Endometrial microvascular endothelial cells (primary cell): ENCODE results near the gene LANCL2. TPM values are rescaled to one million over a fixed set of nuclear protein-coding genes. Genes with fewer than 3 reads are reported as not detected.
"Not testable (repeated sequence)": the region's sequence is repeated elsewhere in the genome, so short reads cannot be mapped to it uniquely, and the experiment has no call there.

Source experiments
- in situ Hi-C: cut with HindIII; loops from 2 replicates; pipeline ENCODE4 v1.10.0; 2017; ENCODE audit warnings: low sequenced_read_pairs, low pct_unique_long_range_greater_than_20kb; ENCODE audit errors: inconsistent ontology term
- total RNA-seq: library from RNA; depleted of rRNA; stranded (reverse); fragments of >200 nt; gene quantifications from one replicate; pipeline ENCODE4 v1.2.3, GENCODE V29; 2015; ENCODE audit errors: inconsistent ontology term

LANCL2 gene
- total RNA-seq, 1 donor from 2014 or later = 21.8 TPM

GRCh38 chr7:55449205-55449991 is 84.3 kb downstream of the LANCL2 start:
- in situ Hi-C loops = no loop called here

- in situ Hi-C loops = no loop called here
Measured at GRCh38 chr7:55449992-55450535, 84.9 kb downstream of the LANCL2 start.

DNA sequence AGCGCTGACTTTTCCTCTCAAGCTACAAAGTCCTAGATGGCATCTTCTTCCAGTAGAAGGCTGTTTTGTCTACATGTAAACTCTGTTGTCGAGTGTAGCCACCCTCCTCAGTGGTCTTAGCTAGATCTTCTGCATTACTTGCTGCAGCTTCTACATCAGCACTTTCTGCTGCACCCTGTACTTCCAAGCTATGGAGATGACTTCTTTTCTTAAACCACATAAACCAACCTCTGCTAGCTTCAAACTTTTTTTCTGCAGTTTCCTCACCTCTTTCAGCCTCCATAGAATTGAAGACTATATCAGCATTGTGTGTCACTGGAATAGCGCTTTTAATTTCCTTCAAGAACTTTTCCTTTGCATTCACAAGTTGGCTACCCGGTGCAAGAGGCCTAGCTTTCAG is 87.8 kb downstream of the LANCL2 start:
- in situ Hi-C loops = no loop called here

- in situ Hi-C loops = no loop called here
Measured at GRCh38 chr7:55457801-55458200, 92.7 kb downstream of the LANCL2 start.

DNA sequence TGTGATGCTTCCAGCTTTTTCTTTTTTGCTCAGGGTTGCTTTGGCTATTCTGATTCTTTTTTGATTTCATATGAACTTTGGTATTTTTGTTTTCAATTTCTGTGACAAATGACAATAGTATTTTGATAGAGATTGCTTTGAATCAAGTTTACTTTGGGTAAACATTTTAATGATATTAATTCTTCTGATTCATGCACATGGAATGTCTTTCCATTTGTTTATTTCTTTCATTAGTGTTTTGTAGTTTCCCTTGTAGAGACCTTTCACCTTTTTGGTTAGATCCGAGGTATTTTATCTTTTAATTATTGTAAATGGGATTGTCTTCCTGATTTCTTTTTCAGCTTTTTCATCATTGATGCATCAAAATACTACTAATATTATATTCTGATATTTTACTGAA is 93.2 kb downstream of the LANCL2 start:
- in situ Hi-C loops = no loop called here

DNA sequence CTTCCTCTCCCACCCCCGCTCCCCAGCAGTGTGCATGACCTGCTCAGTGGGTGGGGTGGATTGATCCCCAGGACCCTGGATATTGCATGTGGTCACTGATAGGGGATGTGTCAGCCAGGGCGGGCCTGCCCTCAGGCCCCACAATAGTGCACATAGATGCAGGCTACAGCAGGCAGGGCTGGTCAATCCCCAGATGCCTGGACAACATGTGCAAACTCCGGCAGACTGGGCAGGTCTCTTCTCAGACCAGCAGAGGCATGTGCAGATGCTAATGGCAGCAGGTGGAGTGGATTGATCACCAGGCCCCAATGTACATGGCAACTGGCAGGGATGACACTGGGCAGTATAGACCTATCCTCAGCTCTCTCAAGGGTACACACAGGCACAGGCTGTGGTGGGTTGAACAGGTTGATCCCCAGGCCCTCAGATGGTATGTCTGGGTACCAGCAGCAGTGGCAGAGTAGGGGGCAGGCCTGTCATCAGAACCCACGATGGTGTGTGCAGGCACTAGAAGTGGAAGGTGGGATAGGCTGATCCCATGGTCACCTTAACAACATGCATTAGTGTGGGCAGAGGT is 98.6 kb downstream of the LANCL2 start:
- in situ Hi-C loops = no loop called here

DNA sequence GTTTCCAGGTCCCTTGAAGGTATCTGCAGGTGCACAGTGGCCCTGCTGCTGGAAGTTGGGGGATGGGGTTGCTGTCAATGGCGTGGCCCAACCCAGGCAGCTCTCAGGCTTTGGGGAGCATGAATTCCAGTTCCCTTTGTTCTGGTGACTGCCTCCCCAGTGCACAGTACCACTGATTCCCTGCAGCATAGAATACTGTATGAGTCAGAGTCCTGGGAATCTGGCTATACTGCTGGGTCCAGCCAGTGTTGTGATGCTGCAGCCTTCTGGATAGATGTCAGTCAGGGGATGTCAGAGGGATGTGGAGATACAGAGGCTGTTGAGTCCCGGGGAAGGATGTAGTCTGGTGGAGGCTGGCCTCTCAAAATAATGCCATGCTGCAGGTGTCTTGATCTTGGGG is 99.3 kb downstream of the LANCL2 start:
- in situ Hi-C loops = no loop called here

DNA sequence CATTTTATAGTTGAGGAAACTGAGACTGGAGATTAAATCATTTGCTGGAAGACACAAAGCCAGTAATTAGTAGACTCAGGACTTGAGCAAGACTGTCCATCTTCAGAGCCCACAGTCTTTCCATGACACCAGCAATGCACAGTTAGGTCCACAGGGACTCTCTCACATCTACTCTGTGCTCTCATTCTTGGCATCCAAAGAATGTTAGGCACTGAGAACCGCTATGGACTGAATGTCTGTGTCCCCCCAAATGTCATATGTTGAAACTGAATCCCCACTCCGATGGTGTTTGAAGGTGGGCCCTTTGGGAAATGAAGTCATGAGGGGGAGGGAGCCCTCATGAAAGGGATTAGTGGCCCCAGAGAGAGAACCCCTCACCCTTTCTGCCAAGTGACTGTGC is 100.6 kb downstream of the LANCL2 start:
- in situ Hi-C loops = no loop called here

DNA sequence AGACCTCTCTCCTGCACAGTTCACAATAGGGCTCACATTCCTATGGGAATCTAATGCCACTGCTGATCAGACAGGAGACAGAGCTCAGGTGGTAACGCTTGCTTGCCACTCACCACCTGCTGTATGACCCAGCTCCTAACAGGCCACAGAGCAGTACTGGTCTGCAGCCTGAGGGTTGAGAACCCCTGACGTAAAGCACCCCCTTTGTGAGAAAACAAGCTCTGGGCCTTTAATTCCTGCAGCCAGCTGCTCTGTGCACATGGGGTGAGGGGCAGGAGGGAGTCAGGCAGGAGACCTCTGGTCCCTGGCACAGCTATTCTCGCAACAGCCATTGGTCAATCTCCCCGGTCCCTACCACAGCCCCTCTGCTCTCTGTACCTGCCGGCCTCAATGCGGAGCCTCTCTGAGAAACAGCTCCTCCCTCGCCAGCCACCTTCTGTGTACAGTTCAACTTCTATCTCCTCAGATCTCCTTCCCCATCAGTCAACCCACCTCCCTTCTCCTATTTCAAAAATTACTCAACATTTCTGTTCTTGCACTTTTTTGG is 102.0 kb downstream of the LANCL2 start:
- in situ Hi-C loops = no loop called here

- in situ Hi-C loops = no loop called here
Measured at GRCh38 chr7:55468495-55468894, 103.4 kb downstream of the LANCL2 start.

DNA sequence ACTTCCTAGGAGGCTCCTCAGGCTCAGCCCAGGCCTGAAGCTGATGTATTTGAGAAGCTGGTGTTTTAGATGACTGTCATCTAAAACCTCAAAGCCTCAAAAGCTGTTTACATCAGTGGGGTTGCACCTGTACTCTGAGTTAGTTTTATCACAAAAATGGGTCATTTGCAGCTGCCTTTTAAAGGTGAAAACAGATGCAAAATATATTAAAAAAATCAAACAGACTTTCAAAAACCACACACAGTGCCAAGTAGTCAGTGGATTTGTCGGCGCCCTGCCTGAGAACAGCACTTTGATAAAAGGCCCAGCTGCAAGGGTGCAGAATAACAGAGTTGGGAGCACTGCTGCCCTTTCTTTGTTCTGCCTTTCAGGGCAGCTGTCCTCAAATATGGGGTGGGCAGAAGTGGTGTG is 104.1 kb downstream of the LANCL2 start:
- in situ Hi-C loops = no loop called here

- in situ Hi-C loops = no loop called here
Measured at GRCh38 chr7:55469721-55470120, 104.6 kb downstream of the LANCL2 start.

- in situ Hi-C loops = no loop called here
Measured at GRCh38 chr7:55470261-55470660, 105.1 kb downstream of the LANCL2 start.

DNA sequence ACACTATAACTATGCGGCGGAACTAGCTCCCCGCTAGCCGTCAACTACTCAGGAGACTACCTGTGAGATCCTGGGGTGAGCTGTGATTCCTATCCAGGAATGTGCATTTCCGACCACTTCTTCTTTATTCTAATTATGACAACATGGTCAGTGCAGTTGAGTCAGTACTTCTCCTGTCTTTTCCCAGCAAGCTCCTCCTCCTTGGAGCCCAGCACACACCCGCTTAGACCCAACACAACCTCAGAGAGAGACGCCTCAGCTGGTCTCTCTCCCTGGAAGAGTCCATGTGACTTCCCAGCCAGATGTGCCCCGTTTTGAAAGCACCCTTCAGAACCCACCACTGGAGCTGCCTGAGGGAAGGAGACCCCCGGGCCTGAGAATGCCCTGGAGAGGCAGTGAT is 106.5 kb downstream of the LANCL2 start:
- in situ Hi-C loops = not testable (repeated sequence)

DNA sequence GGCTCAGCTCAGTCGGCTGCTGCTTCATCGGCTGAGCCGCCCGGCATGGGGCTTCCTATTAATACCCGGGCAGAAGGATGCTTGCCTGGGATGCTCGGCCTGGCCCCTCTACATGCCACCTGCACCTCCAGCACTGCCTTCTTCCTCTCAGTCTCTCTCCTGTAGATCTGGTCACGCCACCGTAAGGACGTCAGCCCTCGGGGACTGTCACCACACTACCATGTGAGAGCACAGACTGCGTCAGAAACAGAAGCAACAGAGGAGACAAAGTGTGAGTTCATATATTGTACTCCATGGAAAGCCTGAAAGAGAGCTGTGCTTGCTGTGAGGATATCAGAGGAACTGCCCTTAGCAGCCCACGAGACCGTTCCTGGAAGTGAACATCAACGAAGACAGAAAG is 107.3 kb downstream of the LANCL2 start:
- in situ Hi-C loops = not testable (repeated sequence)

- in situ Hi-C loops = no loop called here
Measured at GRCh38 chr7:55472928-55473725, 108.0 kb downstream of the LANCL2 start.

DNA sequence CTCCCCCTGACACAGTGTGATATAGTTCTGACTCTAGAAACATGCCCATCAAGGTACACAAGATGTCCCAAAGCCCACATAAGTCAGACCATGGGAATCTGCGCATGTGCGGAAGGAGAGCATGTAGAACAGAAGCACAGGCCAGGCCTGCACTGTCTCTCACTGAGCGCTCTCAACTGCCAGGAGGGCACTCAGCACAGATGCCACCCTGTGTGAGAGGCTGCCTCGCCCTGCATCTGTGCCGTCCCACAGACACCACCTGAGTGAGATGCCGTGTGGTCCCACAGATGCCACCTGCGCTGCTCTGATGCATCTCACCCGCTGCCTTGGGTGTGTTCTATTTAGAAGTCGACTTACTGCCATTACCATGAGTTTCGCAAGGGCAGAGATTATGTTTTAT is 108.8 kb downstream of the LANCL2 start:
- in situ Hi-C loops = no loop called here

DNA sequence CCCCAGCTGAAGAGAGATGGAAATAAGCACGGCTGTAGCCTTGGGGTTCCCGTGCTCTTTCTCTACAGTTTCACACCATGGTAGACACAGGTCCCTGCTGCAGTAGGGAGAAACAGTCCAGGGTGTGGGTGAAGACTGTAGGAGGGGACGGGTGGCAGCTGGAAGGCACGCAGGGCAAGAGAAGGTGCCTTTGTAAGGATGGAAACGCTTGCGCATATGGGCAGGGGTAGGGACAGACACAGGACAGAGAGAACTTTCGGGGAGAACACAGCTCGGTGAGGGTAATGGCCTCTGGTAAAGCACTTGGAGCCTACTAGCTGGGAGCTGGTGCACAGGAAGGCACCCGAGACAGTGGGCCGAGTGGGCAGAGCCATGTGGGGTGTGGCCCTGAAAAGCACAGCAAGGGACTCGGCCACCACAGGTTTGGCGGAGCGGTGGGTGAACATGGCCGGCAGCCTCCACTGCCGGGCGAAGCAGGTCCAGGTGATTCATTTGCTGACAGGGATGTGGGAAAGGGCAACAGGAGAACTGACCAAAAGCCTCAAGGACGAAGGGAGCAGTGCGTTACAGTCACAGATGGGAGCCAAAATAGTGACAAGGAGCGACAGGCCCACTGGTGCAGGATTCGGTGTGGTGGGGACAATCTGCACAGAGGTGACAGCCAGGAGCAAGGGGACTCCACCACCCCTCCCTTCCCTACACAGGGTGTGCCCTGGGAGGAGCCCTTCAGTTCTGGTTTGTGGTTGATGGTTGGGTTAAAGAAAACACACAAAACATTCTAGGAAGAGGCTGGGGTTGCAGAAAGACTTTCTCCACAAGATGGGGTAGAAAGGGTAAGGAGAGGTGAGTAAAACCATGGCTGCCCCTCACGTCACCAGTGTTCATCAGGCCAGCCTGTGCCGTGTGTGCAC is 110.1 kb downstream of the LANCL2 start:
- in situ Hi-C loops = no loop called here
